B cell (primary cell): ENCODE results near the gene PCDH9. TPM values are rescaled to one million over a fixed set of nuclear protein-coding genes. Genes with fewer than 3 reads are reported as not detected.

Experiments used
- ATAC-seq: fragments of 200-7000 bp; cut with Tn5 transposase; one replicate; pipeline ENCODE4 v1.10.0; 2021; ENCODE audit warnings: low read depth, mild to moderate bottlenecking, moderate number of reproducible peaks, moderate library complexity
- CTCF ChIA-PET: fragments of 350-600 bp; sonication (Branson Sonifier 250); formaldehyde crosslinking; loops from one replicate; lab custom pipeline; 2021; ENCODE audit warnings: antibody characterized with exemption, inconsistent platforms; lab: Charles Lee
- POLR2A ChIA-PET: fragments of 350-600 bp; sonication (Branson Sonifier 250); formaldehyde crosslinking; loops from one replicate; lab custom pipeline; 2021; ENCODE audit warnings: antibody characterized with exemption; lab: Charles Lee
- DNase-seq: peaks from one replicate; pipeline ENCODE4 v3.0.0; 2013
- H2AFZ ChIP-seq: 2 replicates; pipeline ENCODE4 v1.6.1; 2012; ENCODE audit warnings: mild to moderate bottlenecking, low read depth, low read length; ENCODE audit not compliant: insufficient read depth, poor library complexity, severe bottlenecking
- H3K27ac ChIP-seq, 2 donors: 1 replicate in 1 of 2; 2 replicates in 1 of 2; pipeline ENCODE4 v1.5.1; 2012 to 2013; ENCODE audit warnings: low read length in 2 of 2, mild to moderate bottlenecking in 2 of 2, moderate library complexity in 1 of 2
- H3K27me3 ChIP-seq, 4 experiments: fragments of 200-600 bp in 1 of 4; sonication (generic) in 1 of 4; replicated peaks in 1 of 4; 1 replicate in 2 of 4; 2 replicates in 2 of 4; pipeline versions ENCODE4 v1.6.1 to v1.7.0; 2013 to 2016; ENCODE audit warnings: low read length in 3 of 4, mild to moderate bottlenecking in 2 of 4, mixed read lengths in 1 of 4, moderate library complexity in 1 of 4; ENCODE audit not compliant: insufficient read depth in 4 of 4, control insufficient read depth in 3 of 4; ENCODE audit errors: control extremely low read depth in 1 of 4
- H3K36me3 ChIP-seq, 2 experiments: replicated peaks in 1 of 2; 1 replicate in 1 of 2; 2 replicates in 1 of 2; pipeline versions ENCODE4 v1.6.1 to v1.7.1; 2013; ENCODE audit warnings: low read length in 1 of 2; ENCODE audit not compliant: insufficient read depth in 2 of 2, control insufficient read depth in 1 of 2; ENCODE audit errors: control extremely low read depth in 1 of 2, extremely low read depth in 1 of 2
- H3K4me1 ChIP-seq, 2 donors: fragments of 200-600 bp in 1 of 2; sonication (generic) in 1 of 2; 1 replicate in 1 of 2; 2 replicates in 1 of 2; pipeline versions ENCODE4 v1.5.1 to v1.6.1; 2013 to 2017; ENCODE audit warnings: low read length in 2 of 2; ENCODE audit not compliant: control insufficient read depth in 2 of 2, insufficient read depth in 2 of 2
- H3K4me2 ChIP-seq: replicated peaks from 2 replicates; pipeline ENCODE3; 2012; ENCODE audit warnings: mild to moderate bottlenecking, low read depth, low read length; ENCODE audit not compliant: poor library complexity, severe bottlenecking
- H3K4me3 ChIP-seq, 5 experiments: fragments of 200-600 bp in 1 of 5; sonication (generic) in 1 of 5; 1 replicate in 3 of 5; 2 replicates in 2 of 5; pipeline versions ENCODE4 v1.5.1 to v1.7.0; 2011 to 2016; ENCODE audit warnings: low read length in 4 of 5, mild to moderate bottlenecking in 4 of 5, low read depth in 2 of 5, control low read depth in 1 of 5, moderate library complexity in 1 of 5; ENCODE audit not compliant: insufficient read depth in 1 of 5; ENCODE audit errors: control extremely low read depth in 1 of 5, extremely low read depth in 1 of 5
- H3K79me2 ChIP-seq: fragments of 200-600 bp; sonication (generic); one replicate; pipeline ENCODE4 v1.6.0; 2016; ENCODE audit warnings: low read length; ENCODE audit not compliant: control insufficient read depth, insufficient read depth
- H3K9ac ChIP-seq: fragments of 200-600 bp; sonication (generic); 2 replicates; pipeline ENCODE4 v1.6.1; 2017; ENCODE audit warnings: mild to moderate bottlenecking, low read length, moderate library complexity
- H3K9me3 ChIP-seq, 3 donors: one replicate each; pipeline versions ENCODE4 v1.6.1 to v1.7.1; 2013; ENCODE audit warnings: low read length in 2 of 3; ENCODE audit not compliant: control insufficient read depth in 2 of 3, insufficient read depth in 1 of 3; ENCODE audit errors: control extremely low read depth in 1 of 3
- H4K20me1 ChIP-seq: 2 replicates; pipeline ENCODE4 v1.6.0; 2012; ENCODE audit warnings: mild to moderate bottlenecking, low read length; ENCODE audit not compliant: insufficient read depth, control insufficient read depth, poor library complexity, severe bottlenecking
- H3K27ac Mint-ChIP-seq: one replicate; pipeline ENCODE4 v1.8.0; 2021; ENCODE audit warnings: mixed read lengths
- H3K27me3 Mint-ChIP-seq: one replicate; pipeline ENCODE4 v1.8.0; 2021; ENCODE audit warnings: mixed read lengths
- H3K4me1 Mint-ChIP-seq: one replicate; pipeline ENCODE4 v1.8.0; 2021; ENCODE audit warnings: mixed read lengths
- H3K4me3 Mint-ChIP-seq: one replicate; pipeline ENCODE4 v1.8.0; 2021; ENCODE audit warnings: mixed read lengths
- H3K9me3 Mint-ChIP-seq: one replicate; pipeline ENCODE4 v1.8.0; 2022; ENCODE audit warnings: mixed read lengths; ENCODE audit not compliant: insufficient read depth
- EZH2 ChIP-seq: IDR thresholded peaks from 2 replicates; pipeline ENCODE4 v1.6.1; 2012; ENCODE audit warnings: borderline replicate concordance, low read depth, mild to moderate bottlenecking, moderate library complexity, low read length; ENCODE audit not compliant: insufficient read depth, poor library complexity, severe bottlenecking
- WGBS: methylation state at CpG from one replicate; pipeline ENCODE4 v1.1.5; 2013; ENCODE audit warnings: missing lambda C conversion rate; ENCODE audit not compliant: insufficient coverage; 5-methylcytosine and 5-hydroxymethylcytosine counted together
- intact Hi-C: fragments of 100-400 bp; cut with micrococcal nuclease; formaldehyde crosslinking; loops from one replicate; pipeline ENCODE4 v1.10.0; 2022
- polyA plus RNA-seq: library from polyadenylated mRNA; depleted of rRNA; stranded (reverse); fragments of >200 nt; gene quantifications from 2 replicates; pipeline ENCODE4 v1.2.3, GENCODE V29; 2012
- total RNA-seq, 2 donors: library from RNA; stranded (reverse); fragments of 120-200 nt in 1 of 2; gene quantifications; 1 replicate in 1 of 2; 2 replicates in 1 of 2; pipeline versions ENCODE4 v1.2.3 to v1.2.4, GENCODE V29; 2013 to 2022
- TF ChIP-seq, protein P1 (sequence below): fragments of 200-600 bp; IDR thresholded peaks from one replicate; pipeline ENCODE4 v1.8.0; 2022; ENCODE audit warnings: antibody characterized with exemption, mild to moderate bottlenecking

The PCDH9 gene
- total and polyA plus RNA-seq, 2 donors (not counting 1 experiment from before 2014, with no cell fraction given) = 13.1 to 21.8 TPM

DNA sequence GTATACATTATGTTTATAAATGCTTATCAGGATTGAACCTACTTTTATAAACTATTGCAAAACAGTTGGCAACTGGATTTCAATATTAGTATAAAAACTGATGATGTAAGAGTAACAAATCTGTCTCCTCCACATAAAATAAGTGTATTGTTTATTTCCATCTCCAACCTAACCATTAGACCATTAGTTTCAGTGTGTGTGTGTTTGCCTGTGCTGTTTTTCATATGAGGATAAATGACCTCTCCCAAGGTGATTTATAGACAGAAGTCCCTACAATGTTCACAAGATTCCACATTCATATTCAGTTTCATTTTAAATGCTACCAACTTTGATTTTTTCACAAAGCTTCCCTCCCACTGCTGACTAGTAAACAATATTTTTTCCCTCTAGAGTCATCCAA, 871.6 kb downstream of the PCDH9 start:
- Mint-ChIP-seq H3K27ac (no peak overlapping the region), H3K4me3 (no peak overlapping the region), H3K4me1 (no peaks in the 10 kb centered on the region), H3K9me3 (no peaks in the 10 kb centered on the region), H3K27me3 (no peaks in the 10 kb centered on the region)
- H2AFZ ChIP-seq = no peak overlapping the region
- no peaks in the 10 kb centered on the region for H3K9me3 ChIP-seq
- TF ChIP-seq EZH2 = no peak
- TF ChIP-seq, protein P1, sequence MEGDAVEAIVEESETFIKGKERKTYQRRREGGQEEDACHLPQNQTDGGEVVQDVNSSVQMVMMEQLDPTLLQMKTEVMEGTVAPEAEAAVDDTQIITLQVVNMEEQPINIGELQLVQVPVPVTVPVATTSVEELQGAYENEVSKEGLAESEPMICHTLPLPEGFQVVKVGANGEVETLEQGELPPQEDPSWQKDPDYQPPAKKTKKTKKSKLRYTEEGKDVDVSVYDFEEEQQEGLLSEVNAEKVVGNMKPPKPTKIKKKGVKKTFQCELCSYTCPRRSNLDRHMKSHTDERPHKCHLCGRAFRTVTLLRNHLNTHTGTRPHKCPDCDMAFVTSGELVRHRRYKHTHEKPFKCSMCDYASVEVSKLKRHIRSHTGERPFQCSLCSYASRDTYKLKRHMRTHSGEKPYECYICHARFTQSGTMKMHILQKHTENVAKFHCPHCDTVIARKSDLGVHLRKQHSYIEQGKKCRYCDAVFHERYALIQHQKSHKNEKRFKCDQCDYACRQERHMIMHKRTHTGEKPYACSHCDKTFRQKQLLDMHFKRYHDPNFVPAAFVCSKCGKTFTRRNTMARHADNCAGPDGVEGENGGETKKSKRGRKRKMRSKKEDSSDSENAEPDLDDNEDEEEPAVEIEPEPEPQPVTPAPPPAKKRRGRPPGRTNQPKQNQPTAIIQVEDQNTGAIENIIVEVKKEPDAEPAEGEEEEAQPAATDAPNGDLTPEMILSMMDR = no peak
- ChIA-PET CTCF (no interaction called here), POLR2A (no interaction called here)
- DNase-seq (no peak), ATAC-seq (no peak)
- no peaks in the 10 kb centered on the region for H3K79me2 ChIP-seq
- no peaks in the 10 kb centered on the region for H3K36me3 ChIP-seq
- H3K9ac ChIP-seq = no peak overlapping the region
- H3K27me3 ChIP-seq = no peaks in the 10 kb centered on the region
- no peaks in the 10 kb centered on the region for H3K4me1 ChIP-seq
- H3K4me2 ChIP-seq = no peak overlapping the region
- H3K4me3 ChIP-seq = no peak overlapping the region
- intact Hi-C loops = no loop called here
- no peak overlapping the region for H3K27ac ChIP-seq
- H4K20me1 ChIP-seq = no peaks in the 10 kb centered on the region

DNA sequence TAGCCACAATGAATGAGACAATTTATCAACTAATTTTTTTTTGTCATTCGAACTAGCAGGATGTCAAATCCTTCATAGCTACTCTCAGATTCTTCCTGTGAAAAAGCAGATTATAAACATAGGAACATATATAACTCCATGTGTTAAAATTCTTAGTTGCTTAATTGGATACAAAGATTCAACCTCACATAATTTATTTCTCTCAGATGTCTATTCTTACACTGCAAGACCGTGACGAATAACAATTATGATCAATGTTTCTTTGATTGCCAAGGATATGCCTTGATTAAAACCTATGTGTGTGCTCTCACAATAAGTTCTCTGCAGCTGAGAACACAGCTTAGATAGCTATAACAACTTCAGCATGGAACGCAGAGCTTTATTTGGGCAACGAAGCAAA, 872.7 kb downstream of the PCDH9 start:
- intact Hi-C loops = no loop called here
- H2AFZ ChIP-seq = no peak overlapping the region
- H3K4me2 ChIP-seq = no peak overlapping the region
- no peaks in the 10 kb centered on the region for H3K27me3 Mint-ChIP-seq
- no peaks in the 10 kb centered on the region for H4K20me1 ChIP-seq
- 90% methylated on average over 2 of the region's 5 CpGs for WGBS
- H3K4me1 Mint-ChIP-seq = no peaks in the 10 kb centered on the region
- ChIA-PET POLR2A (no interaction called here), CTCF (no interaction called here)
- no peaks in the 10 kb centered on the region for H3K4me1 ChIP-seq
- TF ChIP-seq, protein P1 = no peak
- no peak for TF ChIP-seq EZH2
- H3K79me2 ChIP-seq = no peaks in the 10 kb centered on the region
- H3K9me3 ChIP-seq = no peaks in the 10 kb centered on the region
- no peak overlapping the region for H3K27ac Mint-ChIP-seq
- ATAC-seq (no peak), DNase-seq (no peak)
- H3K4me3 Mint-ChIP-seq = no peak overlapping the region
- H3K27ac ChIP-seq = no peak overlapping the region
- H3K36me3 ChIP-seq = no peaks in the 10 kb centered on the region
- no peaks in the 10 kb centered on the region for H3K27me3 ChIP-seq
- H3K4me3 ChIP-seq = no peak overlapping the region
- H3K9ac ChIP-seq = no peak overlapping the region
- no peaks in the 10 kb centered on the region for H3K9me3 Mint-ChIP-seq
